CD4-positive, alpha-beta memory T cell (primary cell): ENCODE data around the gene TM4SF1. TPM values are rescaled to one million over a fixed set of nuclear protein-coding genes. Genes with fewer than 3 reads are reported as not detected.

Source experiments
- CTCF ChIA-PET: fragments of 350-600 bp; sonication (Branson Sonifier 250); formaldehyde crosslinking; loops from one replicate; lab custom pipeline; 2021; ENCODE audit warnings: inconsistent platforms; ENCODE audit not compliant: partially characterized antibody; lab: Charles Lee
- POLR2A ChIA-PET: fragments of 350-600 bp; sonication (Branson Sonifier 250); formaldehyde crosslinking; loops from one replicate; lab custom pipeline; 2021; ENCODE audit not compliant: partially characterized antibody; lab: Charles Lee
- DNase-seq, 5 donors: peaks; one replicate each; pipeline versions ENCODE4 v3.0.0 to v3.0.0-alpha.2; 2020 to 2022; ENCODE audit warnings: mixed read lengths in 1 of 5
- H3K27ac ChIP-seq: one replicate; pipeline ENCODE4 v1.7.0; 2013; ENCODE audit warnings: low read depth, low read length
- H3K27me3 ChIP-seq: 2 replicates; pipeline ENCODE4 v1.7.0; 2013; ENCODE audit warnings: mild to moderate bottlenecking, low read length, moderate library complexity; ENCODE audit not compliant: insufficient read depth
- H3K36me3 ChIP-seq: 2 replicates; pipeline ENCODE4 v1.7.0; 2013; ENCODE audit warnings: mild to moderate bottlenecking, low read length, moderate library complexity; ENCODE audit not compliant: insufficient read depth
- H3K4me1 ChIP-seq: 2 replicates; pipeline ENCODE4 v1.7.0; 2013; ENCODE audit warnings: mild to moderate bottlenecking, low read length, moderate library complexity; ENCODE audit not compliant: insufficient read depth
- H3K4me3 ChIP-seq, 2 donors: one replicate each; pipeline ENCODE4 v1.7.0; 2013; ENCODE audit warnings: low read length in 2 of 2, mild to moderate bottlenecking in 1 of 2
- H3K9me3 ChIP-seq, 2 donors: one replicate each; pipeline ENCODE4 v1.7.0; 2013; ENCODE audit warnings: low read length in 2 of 2, control low read depth in 1 of 2; ENCODE audit not compliant: control insufficient read depth in 1 of 2
- H3K27ac Mint-ChIP-seq, 7 donors: one replicate each; pipeline ENCODE4 v1.8.0; 2020 to 2021; ENCODE audit warnings: mixed read lengths in 7 of 7, mild to moderate bottlenecking in 6 of 7, inconsistent platforms in 3 of 7, moderate library complexity in 3 of 7
- H3K27me3 Mint-ChIP-seq, 2 donors: one replicate each; pipeline ENCODE4 v1.8.0; 2020 to 2021; ENCODE audit warnings: mixed read lengths in 2 of 2
- H3K36me3 Mint-ChIP-seq, 2 donors: one replicate each; pipeline ENCODE4 v1.8.0; 2020 to 2021; ENCODE audit warnings: mixed read lengths in 2 of 2, inconsistent platforms in 1 of 2, mild to moderate bottlenecking in 1 of 2
- H3K4me1 Mint-ChIP-seq, 4 donors: one replicate each; pipeline ENCODE4 v1.8.0; 2020 to 2021; ENCODE audit warnings: mixed read lengths in 4 of 4, mild to moderate bottlenecking in 1 of 4
- H3K4me3 Mint-ChIP-seq, 8 donors: one replicate each; pipeline ENCODE4 v1.8.0; 2020 to 2021; ENCODE audit warnings: mixed read lengths in 8 of 8, mild to moderate bottlenecking in 7 of 8, moderate library complexity in 6 of 8, inconsistent platforms in 3 of 8
- H3K9me3 Mint-ChIP-seq, 8 donors: one replicate each; pipeline ENCODE4 v1.8.0; 2020 to 2021; ENCODE audit warnings: mixed read lengths in 8 of 8, mild to moderate bottlenecking in 5 of 8, inconsistent platforms in 3 of 8, moderate library complexity in 1 of 8
- intact Hi-C: fragments of 100-400 bp; cut with micrococcal nuclease; formaldehyde crosslinking; loops from one replicate; pipeline ENCODE4 v1.15.1; 2023
- polyA plus RNA-seq, 2 donors: library from polyadenylated mRNA; unstranded; fragments of 300-500 nt; fragmentation: Illumina TruSeq; gene quantifications; one replicate each; pipeline ENCODE4 v1.2.3, GENCODE V29; 2021
- total RNA-seq, 2 experiments: library from RNA; stranded (reverse); gene quantifications; one replicate each; pipeline ENCODE4 v1.2.3, GENCODE V29; 2021

Gene TM4SF1
- total and polyA plus RNA-seq, 4 experiments from 2014 or later = not detected

DNA sequence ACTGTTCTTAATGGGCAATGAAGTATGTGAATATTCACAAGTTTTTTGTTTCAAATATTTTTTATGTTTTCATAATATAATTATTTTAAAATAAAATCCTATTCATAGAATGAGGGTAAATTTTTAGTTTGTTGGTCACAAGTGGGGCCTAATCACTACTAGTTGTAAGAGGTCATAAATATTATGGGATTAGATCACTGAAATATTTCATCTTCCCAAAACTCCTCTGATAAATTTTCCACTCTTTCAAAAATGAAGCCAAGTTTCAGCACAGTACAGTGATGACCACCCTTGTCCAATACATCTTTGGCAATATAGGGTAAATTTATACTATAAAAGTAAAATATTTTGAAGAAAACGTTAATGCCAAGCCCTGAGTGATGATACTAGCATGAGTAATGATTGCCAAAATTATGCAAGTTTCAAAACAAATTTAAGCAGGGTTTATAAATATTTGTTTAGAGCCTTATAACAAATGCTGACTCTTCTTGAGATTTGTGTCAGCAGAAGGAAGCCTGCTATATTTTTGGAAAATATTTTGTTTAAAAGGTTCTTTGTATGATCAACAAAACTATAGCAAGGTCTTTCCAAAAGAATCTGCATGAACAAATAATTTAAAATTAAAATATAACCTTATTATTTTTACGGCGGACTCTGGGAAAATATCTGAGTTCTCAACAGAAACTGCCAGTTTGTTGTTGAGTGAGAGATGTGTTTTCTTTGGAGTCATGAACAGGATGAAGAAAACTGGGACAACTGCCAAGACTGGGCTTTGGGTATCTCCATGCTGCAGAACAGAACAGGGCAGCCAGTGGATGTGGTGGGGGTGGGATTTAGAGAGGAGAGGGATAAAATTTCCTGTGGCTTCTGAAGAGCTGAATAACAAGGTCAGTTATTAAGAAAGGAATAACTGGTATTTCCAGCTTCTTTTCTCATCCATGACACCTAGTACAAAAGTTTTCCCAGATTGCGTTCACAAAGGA is 17.9 kb upstream of the TM4SF1 start:
- H3K4me3 Mint-ChIP-seq = no peak overlapping the region
- no peak for DNase-seq
- Histone ChIP-seq H3K27me3 (no peaks in the 10 kb centered on the region), H3K36me3 (no peaks in the 10 kb centered on the region), H3K4me1 (no peaks in the 10 kb centered on the region), H3K4me3 (no peak overlapping the region), H3K9me3 (no peaks in the 10 kb centered on the region), H3K27ac (no peak overlapping the region)
- no peaks in the 10 kb centered on the region for H3K4me1 Mint-ChIP-seq
- CTCF ChIA-PET = interaction anchor here (0.7 kb wide), 1 partner anchor 439 kb away, joined by 3 read pairs; no protein-coding TSS in a partner anchor
- intact Hi-C loops = no loop called here
- H3K9me3 Mint-ChIP-seq = no peaks in the 10 kb centered on the region
- H3K27me3 Mint-ChIP-seq = peaks cover 7 to 12% of the 10 kb centered on the region in 2 donors
- H3K27ac Mint-ChIP-seq = no peak overlapping the region
- POLR2A ChIA-PET = no interaction called here
- H3K36me3 Mint-ChIP-seq = no peaks in the 10 kb centered on the region

DNA sequence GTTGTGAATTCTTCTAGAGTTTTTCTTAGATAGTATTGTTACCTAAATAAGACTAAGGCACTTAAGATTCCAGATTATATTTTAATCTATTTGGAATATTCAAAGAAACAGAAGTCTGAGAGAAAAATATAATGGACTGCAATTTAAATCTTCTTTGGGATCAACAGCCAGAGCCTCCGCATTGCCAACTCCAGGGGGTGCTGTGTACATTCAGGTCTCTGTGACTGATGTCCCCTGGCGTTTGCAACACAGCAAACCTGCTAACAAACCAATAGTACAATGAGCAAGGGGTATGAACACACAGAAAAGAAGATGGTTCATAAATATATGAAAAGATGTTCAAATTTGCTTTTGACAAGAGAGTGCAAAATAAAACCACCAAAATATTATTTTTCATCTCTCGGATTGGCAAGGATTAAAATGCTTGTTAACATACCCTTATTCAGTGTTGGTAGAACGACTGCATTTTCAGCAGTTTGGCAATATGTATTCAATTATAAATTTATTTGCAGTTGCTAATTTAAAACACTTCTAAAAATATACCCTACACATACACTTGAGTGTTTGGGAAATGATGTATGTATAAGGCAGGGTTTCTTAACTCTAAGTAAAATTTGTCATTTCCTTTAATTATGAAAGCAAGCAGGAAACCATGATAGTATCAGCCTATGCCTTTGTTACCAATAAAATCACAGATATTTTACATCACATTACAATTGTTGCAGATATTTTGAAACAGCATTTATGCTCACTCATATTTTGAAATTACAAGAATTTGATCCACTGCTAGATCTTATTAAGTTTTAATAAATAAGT is 16.1 kb upstream of the TM4SF1 start:
- no peak overlapping the region for H3K4me3 ChIP-seq
- H3K9me3 Mint-ChIP-seq = peaks cover 0 to 2% (median 0%) of the 10 kb centered on the region in 8 donors
- intact Hi-C loops = no loop called here
- ChIA-PET POLR2A (no interaction called here), CTCF (no interaction called here)
- H3K27ac ChIP-seq = no peak overlapping the region
- no peaks in the 10 kb centered on the region for H3K9me3 ChIP-seq
- no peak for DNase-seq
- no peaks in the 10 kb centered on the region for H3K4me1 ChIP-seq
- no peaks in the 10 kb centered on the region for H3K36me3 ChIP-seq
- no peak overlapping the region for H3K4me3 Mint-ChIP-seq
- no peaks in the 10 kb centered on the region for H3K36me3 Mint-ChIP-seq
- no peaks in the 10 kb centered on the region for H3K4me1 Mint-ChIP-seq
- no peaks in the 10 kb centered on the region for H3K27me3 ChIP-seq
- H3K27me3 Mint-ChIP-seq = peaks cover 4% of the 10 kb centered on the region in 2 donors
- no peak overlapping the region for H3K27ac Mint-ChIP-seq

DNA sequence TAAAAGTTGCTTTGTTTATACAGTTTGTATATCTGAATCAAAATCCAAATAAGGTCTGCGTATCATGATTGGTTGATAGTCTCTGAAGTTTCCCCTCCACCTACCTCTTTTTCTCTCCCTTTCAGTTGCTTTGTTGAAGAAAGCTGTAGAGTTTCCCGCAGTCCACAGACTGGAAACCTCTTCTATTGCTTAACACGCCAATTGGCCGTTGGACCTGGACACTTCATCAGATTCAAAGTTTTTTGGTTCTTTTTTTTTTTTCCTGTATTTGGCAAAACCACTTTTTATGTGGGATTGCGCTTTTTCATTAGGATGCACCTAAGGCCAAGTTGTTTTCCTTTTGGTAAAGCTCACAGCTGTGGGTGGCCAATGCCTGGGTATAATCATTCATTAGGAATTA is 14.5 kb upstream of the TM4SF1 start:
- Mint-ChIP-seq H3K27ac (no peak overlapping the region), H3K9me3 (peaks cover 0 to 2% (median 0%) of the 10 kb centered on the region in 8 donors), H3K4me3 (no peak overlapping the region), H3K36me3 (no peaks in the 10 kb centered on the region), H3K4me1 (no peaks in the 10 kb centered on the region), H3K27me3 (peaks cover 4 to 7% of the 10 kb centered on the region in 2 donors)
- POLR2A ChIA-PET = no interaction called here
- no peak overlapping the region for H3K27ac ChIP-seq
- H3K9me3 ChIP-seq = no peaks in the 10 kb centered on the region
- no peak for DNase-seq
- H3K4me3 ChIP-seq = no peak overlapping the region
- no peaks in the 10 kb centered on the region for H3K27me3 ChIP-seq
- intact Hi-C loops = no loop called here
- CTCF ChIA-PET = no interaction called here
- H3K36me3 ChIP-seq = no peaks in the 10 kb centered on the region
- no peaks in the 10 kb centered on the region for H3K4me1 ChIP-seq

DNA sequence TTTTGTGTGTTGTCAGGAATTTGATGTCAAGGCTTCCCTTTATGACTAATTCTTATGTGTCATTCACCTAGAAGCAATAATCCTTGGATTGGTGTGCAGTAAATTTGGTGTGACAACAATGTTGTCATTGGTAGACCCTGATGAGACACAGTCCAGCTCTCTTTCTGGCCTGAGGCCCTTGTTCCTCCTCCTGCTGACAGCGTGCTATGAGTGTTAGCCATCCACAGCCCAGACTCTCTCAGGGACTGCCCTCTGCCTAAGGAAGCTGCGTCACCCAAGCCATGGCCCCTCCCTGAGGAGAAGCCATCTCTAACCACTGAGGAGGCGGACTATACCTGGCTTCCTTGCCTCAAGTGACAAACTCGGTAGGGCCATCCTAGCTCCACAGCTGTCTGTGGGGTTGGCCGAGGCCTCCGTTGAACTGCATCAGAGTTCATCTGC is 13.3 kb upstream of the TM4SF1 start:
- H3K9me3 Mint-ChIP-seq = peaks cover 0 to 2% (median 0%) of the 10 kb centered on the region in 8 donors
- CTCF ChIA-PET = no interaction called here
- H3K4me1 Mint-ChIP-seq = peaks cover 0 to 1% (median 0%) of the 10 kb centered on the region in 4 donors
- Histone ChIP-seq H3K27me3 (no peaks in the 10 kb centered on the region), H3K36me3 (no peaks in the 10 kb centered on the region), H3K4me1 (no peaks in the 10 kb centered on the region), H3K4me3 (no peak overlapping the region), H3K9me3 (no peaks in the 10 kb centered on the region), H3K27ac (no peak overlapping the region)
- H3K36me3 Mint-ChIP-seq = no peaks in the 10 kb centered on the region
- H3K4me3 Mint-ChIP-seq = no peak overlapping the region
- no peak overlapping the region for H3K27ac Mint-ChIP-seq
- H3K27me3 Mint-ChIP-seq = peaks cover 0 to 7% of the 10 kb centered on the region in 2 donors
- DNase-seq = no peak
- intact Hi-C loops = no loop called here
- POLR2A ChIA-PET = no interaction called here

GRCh38 chr3:149390294-149390693 is 12.8 kb upstream of the TM4SF1 start:
- Mint-ChIP-seq H3K36me3 (no peaks in the 10 kb centered on the region), H3K9me3 (peaks cover 0 to 2% (median 0%) of the 10 kb centered on the region in 8 donors), H3K27ac (no peak overlapping the region), H3K27me3 (peaks cover 0 to 7% of the 10 kb centered on the region in 2 donors), H3K4me1 (peaks cover 0 to 1% (median 0%) of the 10 kb centered on the region in 4 donors), H3K4me3 (no peak overlapping the region)
- Histone ChIP-seq H3K27me3 (no peaks in the 10 kb centered on the region), H3K4me1 (no peaks in the 10 kb centered on the region), H3K27ac (no peak overlapping the region), H3K9me3 (no peaks in the 10 kb centered on the region), H3K36me3 (no peaks in the 10 kb centered on the region), H3K4me3 (no peak overlapping the region)
- POLR2A ChIA-PET = no interaction called here
- no peak for DNase-seq
- intact Hi-C loops = no loop called here
- CTCF ChIA-PET = no interaction called here

DNA sequence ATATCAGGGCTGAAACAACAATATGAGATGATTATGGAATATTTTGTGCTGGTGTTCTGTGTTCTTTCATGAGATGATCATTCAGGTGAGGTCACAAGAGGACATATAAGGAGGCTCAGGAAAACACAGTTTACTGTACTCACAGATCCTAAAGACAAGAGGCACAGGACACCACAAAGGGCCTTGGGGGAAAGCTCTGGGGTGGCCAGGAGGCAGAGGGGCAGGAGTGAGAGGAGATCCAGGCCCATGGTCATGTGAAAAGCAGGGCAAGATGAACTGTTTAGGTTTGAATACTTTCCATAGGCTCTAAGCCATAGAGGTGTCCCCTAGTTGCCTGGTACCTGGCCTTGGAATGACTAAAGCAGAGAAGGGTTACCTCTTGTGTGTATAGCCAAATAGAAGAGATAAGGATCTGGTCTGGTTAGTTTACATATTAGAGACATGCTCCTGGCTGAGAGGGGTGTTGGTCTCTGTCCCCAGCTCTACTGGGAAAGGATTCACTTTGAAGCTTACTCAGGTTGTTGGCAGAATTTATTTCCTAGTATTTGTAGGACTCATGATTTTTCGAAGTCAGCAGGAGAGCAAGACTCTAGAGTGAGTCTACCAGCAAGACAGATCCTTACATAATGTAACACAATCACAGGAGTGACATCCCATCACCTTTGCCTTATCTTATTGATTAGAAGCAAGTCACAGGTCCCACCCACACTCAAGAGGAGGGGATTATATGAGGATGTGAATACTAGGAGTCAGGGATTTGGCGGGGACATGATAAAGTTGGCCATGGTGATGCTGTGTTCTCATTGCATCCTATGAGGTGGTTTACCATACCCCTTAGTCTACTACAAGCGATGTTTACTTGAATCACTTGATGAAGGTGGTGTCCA is 11.3 kb upstream of the TM4SF1 start:
- H3K4me3 Mint-ChIP-seq = no peak overlapping the region
- no peak overlapping the region for H3K27ac ChIP-seq
- H3K27me3 Mint-ChIP-seq = peaks cover 0 to 9% of the 10 kb centered on the region in 2 donors
- peaks cover 0 to 3% (median 0%) of the 10 kb centered on the region in 8 donors for H3K9me3 Mint-ChIP-seq
- intact Hi-C loops = no loop called here
- H3K36me3 Mint-ChIP-seq = no peaks in the 10 kb centered on the region
- H3K4me1 ChIP-seq = no peaks in the 10 kb centered on the region
- CTCF ChIA-PET = no interaction called here
- H3K4me1 Mint-ChIP-seq = peaks cover 0 to 1% (median 0%) of the 10 kb centered on the region in 4 donors
- no peak overlapping the region for H3K27ac Mint-ChIP-seq
- no peak for DNase-seq
- no peak overlapping the region for H3K4me3 ChIP-seq
- no peaks in the 10 kb centered on the region for H3K27me3 ChIP-seq
- H3K36me3 ChIP-seq = no peaks in the 10 kb centered on the region
- POLR2A ChIA-PET = no interaction called here
- H3K9me3 ChIP-seq = no peaks in the 10 kb centered on the region
